Measurements from ENCODE around the gene BCL2L14.

BCL2L14 gene

DNA sequence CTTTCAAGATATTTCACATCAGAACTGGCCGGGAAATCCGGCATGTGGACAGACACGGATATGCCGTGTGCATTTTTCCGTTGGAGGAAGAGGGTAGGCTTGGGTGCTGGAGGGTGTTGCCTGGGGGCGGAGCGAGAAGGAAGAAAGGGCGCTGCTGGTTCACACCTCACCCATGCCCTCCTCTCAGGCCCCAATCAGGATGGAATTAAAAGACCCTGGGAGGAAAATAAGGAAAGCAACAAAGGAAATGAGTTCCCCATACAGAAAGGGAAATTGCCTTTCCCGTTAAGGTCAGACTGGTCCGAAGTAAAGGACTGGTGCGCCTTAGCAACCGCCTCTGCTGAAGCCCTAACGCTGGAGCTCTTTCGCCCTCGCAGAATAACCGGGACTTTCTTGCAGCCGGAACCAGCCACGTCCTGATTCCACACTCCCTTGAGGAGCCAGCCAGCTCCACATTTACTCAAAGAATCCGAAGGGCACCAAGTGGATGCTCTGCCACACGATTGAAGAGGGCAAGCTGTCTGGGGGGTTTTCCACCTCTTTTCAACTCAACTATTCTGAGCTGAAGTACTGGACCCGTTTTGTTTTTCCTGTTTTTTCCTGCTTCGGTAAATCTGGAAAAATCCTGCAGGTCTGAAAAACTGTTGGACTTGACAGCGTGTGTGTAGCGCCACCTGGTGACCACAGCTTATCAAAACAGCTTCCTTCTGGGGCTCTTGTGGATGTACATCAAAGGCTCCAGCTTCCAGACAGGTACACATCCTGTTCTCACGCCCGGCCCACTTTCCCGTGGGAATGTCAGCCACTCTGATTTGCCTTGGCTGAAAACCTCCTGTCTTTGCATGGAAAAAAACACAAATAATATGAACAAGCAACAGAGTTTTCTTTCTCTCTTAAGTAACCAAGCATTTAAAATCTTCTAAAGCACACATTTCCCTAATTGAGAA is 37.6 kb upstream of the BCL2L14 start:
- 43 to 45% methylated on average over 27 of the region's 27 CpGs for WGBS, 2 experiments
- Histone ChIP-seq H3K36me3 (ENCODE audit: control insufficient read depth, insufficient read depth, low read length) (no peaks in the 10 kb centered on the region), H3K9me3 (ENCODE audit: control insufficient read depth, low read length) (no peaks in the 10 kb centered on the region), H3K27me3 (ENCODE audit: control insufficient read depth, insufficient read depth, low read length, poor library complexity, severe bottlenecking) (no peaks in the 10 kb centered on the region), H3K4me3 (ENCODE audit: insufficient read depth, low read depth, low read length) (no peak overlapping the region), H3K4me1 (ENCODE audit: control insufficient read depth, insufficient read depth, low read length) (no peaks in the 10 kb centered on the region), H3K27ac (ENCODE audit: insufficient read depth, low read depth, low read length, poor library complexity, severe bottlenecking) (no peak overlapping the region)

DNA sequence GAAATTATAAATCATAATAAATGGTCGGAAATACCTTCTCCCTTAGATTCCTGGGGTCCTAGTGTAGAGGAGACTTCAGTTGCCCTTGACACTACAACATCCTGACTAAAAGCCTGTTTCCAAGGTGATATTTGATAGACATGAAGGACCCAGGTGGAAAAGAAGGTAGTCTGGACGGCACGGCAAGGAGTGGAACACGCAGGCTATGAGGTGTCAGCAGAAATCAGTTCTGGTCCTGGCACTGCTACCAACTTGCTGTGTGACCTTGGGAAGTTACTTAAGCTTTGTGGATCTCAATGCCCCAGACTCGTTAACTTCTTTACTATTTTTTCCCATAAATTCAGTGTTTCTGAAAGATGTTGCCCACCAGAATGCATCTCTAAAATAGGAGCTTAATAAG is 36.9 kb upstream of the BCL2L14 start:
- no peak overlapping the region for H3K27ac ChIP-seq (ENCODE audit: insufficient read depth, low read depth, low read length, poor library complexity, severe bottlenecking)
- H3K9me3 ChIP-seq (ENCODE audit: control insufficient read depth, low read length), result no peaks in the 10 kb centered on the region
- WGBS, 2 experiments, result 76 to 92% methylated on average over 4 to 5 of the region's 5 CpGs
- H3K4me1 ChIP-seq (ENCODE audit: control insufficient read depth, insufficient read depth, low read length), result no peaks in the 10 kb centered on the region
- H3K27me3 ChIP-seq (ENCODE audit: control insufficient read depth, insufficient read depth, low read length, poor library complexity, severe bottlenecking), result no peaks in the 10 kb centered on the region
- no peak overlapping the region for H3K4me3 ChIP-seq (ENCODE audit: insufficient read depth, low read depth, low read length)
- H3K36me3 ChIP-seq (ENCODE audit: control insufficient read depth, insufficient read depth, low read length), result no peaks in the 10 kb centered on the region

DNA sequence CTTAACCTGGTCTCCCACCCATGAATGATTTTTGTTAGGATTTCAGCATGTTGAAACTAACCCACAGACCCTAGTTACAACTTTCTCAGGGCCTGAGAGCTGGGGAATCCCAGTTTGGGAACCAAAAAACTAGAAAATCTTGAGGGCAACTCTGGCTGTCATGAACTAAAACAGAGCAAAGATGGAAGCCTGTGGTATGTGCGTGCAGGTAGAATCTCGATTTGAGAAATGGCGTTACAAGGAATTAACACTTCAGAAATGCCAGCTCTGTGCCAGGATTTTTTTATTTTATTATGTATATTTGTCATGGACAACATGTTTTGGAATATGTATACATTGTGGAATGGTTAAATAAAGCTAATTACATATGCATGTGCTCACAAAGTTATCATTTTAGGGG is 36.4 kb upstream of the BCL2L14 start:
- Histone ChIP-seq H3K4me3 (ENCODE audit: insufficient read depth, low read depth, low read length) (no peak overlapping the region), H3K4me1 (ENCODE audit: control insufficient read depth, insufficient read depth, low read length) (no peaks in the 10 kb centered on the region), H3K27ac (ENCODE audit: insufficient read depth, low read depth, low read length, poor library complexity, severe bottlenecking) (no peak overlapping the region), H3K27me3 (ENCODE audit: control insufficient read depth, insufficient read depth, low read length, poor library complexity, severe bottlenecking) (no peaks in the 10 kb centered on the region), H3K9me3 (ENCODE audit: control insufficient read depth, low read length) (no peaks in the 10 kb centered on the region), H3K36me3 (ENCODE audit: control insufficient read depth, insufficient read depth, low read length) (no peaks in the 10 kb centered on the region)
- 93 to 94% methylated on average over 3 of the region's 3 CpGs for WGBS, 2 experiments

DNA sequence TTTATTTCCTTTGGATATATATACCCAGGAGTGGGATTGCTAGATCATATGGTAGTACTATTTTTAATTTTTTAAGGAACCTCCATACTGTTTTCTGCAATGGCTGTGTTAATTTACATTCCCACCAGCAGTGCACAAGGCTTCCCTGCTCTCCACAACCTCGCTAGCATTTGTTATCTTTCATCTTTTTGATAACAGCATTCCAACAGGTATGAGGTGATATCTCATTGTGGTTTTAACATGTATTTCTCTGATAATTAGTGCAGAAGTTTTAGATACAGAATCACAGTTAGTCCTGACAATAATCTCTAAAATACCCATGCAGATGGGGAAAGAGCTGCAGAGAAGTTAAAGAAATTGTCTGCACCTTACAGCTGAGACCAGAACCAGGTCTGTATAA is 35.5 kb upstream of the BCL2L14 start:
- Histone ChIP-seq H3K36me3 (ENCODE audit: control insufficient read depth, insufficient read depth, low read length) (no peaks in the 10 kb centered on the region), H3K9me3 (ENCODE audit: control insufficient read depth, low read length) (no peaks in the 10 kb centered on the region), H3K27ac (ENCODE audit: insufficient read depth, low read depth, low read length, poor library complexity, severe bottlenecking) (no peak overlapping the region), H3K4me3 (ENCODE audit: insufficient read depth, low read depth, low read length) (no peak overlapping the region), H3K27me3 (ENCODE audit: control insufficient read depth, insufficient read depth, low read length, poor library complexity, severe bottlenecking) (no peaks in the 10 kb centered on the region), H3K4me1 (ENCODE audit: control insufficient read depth, insufficient read depth, low read length) (no peaks in the 10 kb centered on the region)
- WGBS, 2 experiments, result no CpG with 5 or more reads among the region's 1 CpG

DNA sequence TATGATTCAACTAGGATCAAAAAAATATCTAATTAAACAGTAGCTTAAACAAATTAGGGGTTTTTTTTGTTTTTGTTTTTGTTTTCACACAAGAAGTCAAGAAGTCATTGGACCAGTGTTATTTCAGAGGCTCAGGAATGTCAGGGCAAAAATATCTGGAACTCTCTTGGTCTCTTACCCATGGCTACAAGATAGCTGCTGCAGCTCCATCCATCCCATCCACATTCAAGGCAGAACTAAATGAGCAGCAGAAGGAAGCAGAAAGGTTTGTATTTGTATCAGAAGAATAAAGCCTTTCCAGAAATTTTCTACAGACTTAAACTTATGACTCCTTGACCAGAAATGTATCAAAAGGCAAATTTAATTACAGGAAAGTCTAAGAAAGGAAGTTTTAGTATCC is 33.8 kb upstream of the BCL2L14 start:
- Histone ChIP-seq H3K27me3 (ENCODE audit: control insufficient read depth, insufficient read depth, low read length, poor library complexity, severe bottlenecking) (no peaks in the 10 kb centered on the region), H3K4me3 (ENCODE audit: insufficient read depth, low read depth, low read length) (no peak overlapping the region), H3K27ac (ENCODE audit: insufficient read depth, low read depth, low read length, poor library complexity, severe bottlenecking) (no peak overlapping the region), H3K9me3 (ENCODE audit: control insufficient read depth, low read length) (no peaks in the 10 kb centered on the region), H3K36me3 (ENCODE audit: control insufficient read depth, insufficient read depth, low read length) (no peaks in the 10 kb centered on the region), H3K4me1 (ENCODE audit: control insufficient read depth, insufficient read depth, low read length) (no peaks in the 10 kb centered on the region)

DNA sequence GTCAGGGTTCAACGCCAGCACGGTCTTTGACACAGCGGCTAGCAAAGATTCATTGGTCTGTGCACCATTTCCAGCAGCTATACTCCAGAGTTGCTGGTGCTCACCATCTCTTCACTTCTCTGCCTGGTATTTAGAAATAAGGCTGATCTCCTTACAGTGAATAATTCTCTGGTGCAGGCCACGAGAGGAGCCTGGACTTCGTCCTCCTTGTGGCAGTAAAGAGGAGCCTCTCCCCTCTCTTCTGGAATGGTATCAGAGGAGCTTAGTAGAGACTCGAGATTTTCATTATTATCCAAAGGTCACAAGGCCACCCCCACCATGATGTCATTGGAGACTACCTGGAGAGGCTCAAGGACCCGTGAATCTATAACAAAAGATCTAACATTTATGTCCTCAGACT is 30.8 kb upstream of the BCL2L14 start:
- Histone ChIP-seq H3K4me3 (ENCODE audit: insufficient read depth, low read depth, low read length) (no peak overlapping the region), H3K27me3 (ENCODE audit: control insufficient read depth, insufficient read depth, low read length, poor library complexity, severe bottlenecking) (no peaks in the 10 kb centered on the region), H3K4me1 (ENCODE audit: control insufficient read depth, insufficient read depth, low read length) (no peaks in the 10 kb centered on the region), H3K27ac (ENCODE audit: insufficient read depth, low read depth, low read length, poor library complexity, severe bottlenecking) (no peak overlapping the region), H3K9me3 (ENCODE audit: control insufficient read depth, low read length) (no peaks in the 10 kb centered on the region), H3K36me3 (ENCODE audit: control insufficient read depth, insufficient read depth, low read length) (no peaks in the 10 kb centered on the region)
- 76 to 80% methylated on average over 7 of the region's 7 CpGs for WGBS, 2 experiments

DNA sequence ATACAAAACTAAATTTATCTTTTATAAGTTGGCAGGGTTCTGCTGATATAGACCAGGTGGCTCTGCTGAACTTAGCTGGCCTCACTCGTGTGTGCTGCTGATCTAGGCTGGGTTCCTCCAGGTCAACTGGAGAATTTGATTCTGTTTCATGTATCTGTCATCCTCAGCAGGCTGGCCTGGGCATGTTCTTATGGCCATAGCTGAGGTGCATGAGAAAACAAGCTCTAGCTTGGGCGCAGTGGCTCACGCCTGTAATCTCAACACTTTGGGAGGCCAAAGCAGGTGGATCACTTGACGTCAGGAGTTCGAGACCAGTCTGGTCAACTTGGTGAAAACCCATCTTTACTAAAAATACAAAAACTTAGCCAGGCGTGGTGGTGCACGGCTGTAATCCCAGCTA is 24.3 kb upstream of the BCL2L14 start:
- H3K27ac ChIP-seq (ENCODE audit: insufficient read depth, low read depth, low read length, poor library complexity, severe bottlenecking), result no peak overlapping the region
- 93% methylated on average over 7 of the region's 7 CpGs for WGBS, 2 experiments

DNA sequence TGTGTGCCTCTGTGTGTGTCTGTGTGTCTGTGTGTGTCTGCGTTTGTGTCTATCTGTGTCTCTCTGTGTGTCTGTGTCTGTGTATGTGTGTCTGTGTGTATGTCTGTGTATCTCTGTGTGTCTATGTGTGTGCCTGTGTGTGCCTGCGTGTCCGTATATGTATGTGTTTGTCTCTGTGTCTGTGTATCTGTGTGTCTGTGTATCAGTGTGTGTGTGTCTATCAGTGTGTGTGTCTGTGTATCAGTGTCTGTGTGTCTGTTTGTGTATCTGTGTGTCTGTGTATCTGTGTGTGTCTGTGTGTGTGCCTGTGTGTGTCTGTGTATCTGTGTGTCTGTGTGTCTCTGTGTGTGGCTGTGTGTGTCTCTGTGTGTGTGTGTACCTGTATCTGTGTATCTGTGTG is 23.1 kb upstream of the BCL2L14 start:
- no peaks in the 10 kb centered on the region for H3K4me1 ChIP-seq (ENCODE audit: control insufficient read depth, insufficient read depth, low read length)
- no peaks in the 10 kb centered on the region for H3K27me3 ChIP-seq (ENCODE audit: control insufficient read depth, insufficient read depth, low read length, poor library complexity, severe bottlenecking)
- H3K9me3 ChIP-seq (ENCODE audit: control insufficient read depth, low read length), result no peaks in the 10 kb centered on the region
- no peak overlapping the region for H3K27ac ChIP-seq (ENCODE audit: insufficient read depth, low read depth, low read length, poor library complexity, severe bottlenecking)
- WGBS, 2 experiments, result 88 to 94% methylated on average over 3 of the region's 3 CpGs
- no peak overlapping the region for H3K4me3 ChIP-seq (ENCODE audit: insufficient read depth, low read depth, low read length)
- no peaks in the 10 kb centered on the region for H3K36me3 ChIP-seq (ENCODE audit: control insufficient read depth, insufficient read depth, low read length)

More for the DNA sequence above, 24.3 kb upstream of the BCL2L14 start:
- Histone ChIP-seq H3K27me3 (ENCODE audit: control insufficient read depth, insufficient read depth, low read length, poor library complexity, severe bottlenecking) (no peaks in the 10 kb centered on the region), H3K4me3 (ENCODE audit: insufficient read depth, low read depth, low read length) (no peak overlapping the region), H3K36me3 (ENCODE audit: control insufficient read depth, insufficient read depth, low read length) (no peaks in the 10 kb centered on the region), H3K4me1 (ENCODE audit: control insufficient read depth, insufficient read depth, low read length) (no peaks in the 10 kb centered on the region), H3K9me3 (ENCODE audit: control insufficient read depth, low read length) (no peaks in the 10 kb centered on the region)

DNA sequence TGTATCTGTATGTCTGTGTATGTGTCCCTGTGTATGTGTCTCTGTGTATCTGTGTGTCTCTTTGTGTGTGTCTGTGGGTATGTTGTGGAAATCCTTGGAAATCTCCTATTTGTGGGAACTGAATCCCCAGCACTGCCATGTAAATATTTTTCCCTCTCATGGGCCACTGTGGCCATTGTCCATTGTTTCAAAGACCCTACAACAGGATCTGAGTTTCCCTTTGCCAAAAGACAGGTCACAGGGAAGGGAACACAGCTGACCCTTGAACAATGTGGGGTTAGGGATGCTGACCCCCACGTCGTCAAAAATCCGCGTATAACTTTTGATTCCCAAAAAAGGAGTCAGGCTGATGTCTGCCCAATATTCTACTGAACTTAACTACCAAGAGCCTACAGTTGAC is 22.5 kb upstream of the BCL2L14 start:
- Histone ChIP-seq H3K4me1 (ENCODE audit: control insufficient read depth, insufficient read depth, low read length) (no peaks in the 10 kb centered on the region), H3K4me3 (ENCODE audit: insufficient read depth, low read depth, low read length) (no peak overlapping the region), H3K36me3 (ENCODE audit: control insufficient read depth, insufficient read depth, low read length) (no peaks in the 10 kb centered on the region), H3K27me3 (ENCODE audit: control insufficient read depth, insufficient read depth, low read length, poor library complexity, severe bottlenecking) (no peaks in the 10 kb centered on the region), H3K9me3 (ENCODE audit: control insufficient read depth, low read length) (no peaks in the 10 kb centered on the region), H3K27ac (ENCODE audit: insufficient read depth, low read depth, low read length, poor library complexity, severe bottlenecking) (no peak overlapping the region)
- 90 to 96% methylated on average over 4 of the region's 4 CpGs for WGBS, 2 experiments

DNA sequence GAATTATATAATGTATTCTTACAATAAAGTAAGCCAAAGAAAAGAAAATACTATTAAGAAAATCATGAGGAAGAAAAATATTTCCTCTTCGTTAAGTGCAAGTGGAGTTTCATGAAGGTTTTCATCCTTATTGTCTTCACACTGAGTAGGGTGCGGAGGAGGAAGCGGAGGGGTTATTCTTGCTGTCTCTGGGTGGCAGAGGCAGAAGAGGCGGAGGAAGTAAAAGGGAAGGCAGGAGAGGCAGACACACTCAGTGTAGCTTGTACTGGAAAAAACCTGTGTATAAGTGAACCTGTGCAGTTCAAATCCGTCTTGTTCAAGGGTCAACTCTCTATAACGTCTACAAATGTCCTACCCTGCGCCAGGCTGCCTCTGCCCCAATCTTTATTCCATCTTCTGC is 22.0 kb upstream of the BCL2L14 start:
- Histone ChIP-seq H3K27ac (ENCODE audit: insufficient read depth, low read depth, low read length, poor library complexity, severe bottlenecking) (no peak overlapping the region), H3K4me3 (ENCODE audit: insufficient read depth, low read depth, low read length) (no peak overlapping the region), H3K9me3 (ENCODE audit: control insufficient read depth, low read length) (no peaks in the 10 kb centered on the region), H3K36me3 (ENCODE audit: control insufficient read depth, insufficient read depth, low read length) (no peaks in the 10 kb centered on the region), H3K4me1 (ENCODE audit: control insufficient read depth, insufficient read depth, low read length) (no peaks in the 10 kb centered on the region), H3K27me3 (ENCODE audit: control insufficient read depth, insufficient read depth, low read length, poor library complexity, severe bottlenecking) (no peaks in the 10 kb centered on the region)
- WGBS, 2 experiments, result 94% methylated on average over 7 of the region's 7 CpGs
